NB4 (cell line): ENCODE results near the gene SESN3.

Experiments
- DNase-seq: peaks from one replicate; pipeline ENCODE4 v3.0.0; 2010; ENCODE audit warnings: low read depth
- H3K4me3 ChIP-seq: one replicate; pipeline ENCODE4 v1.5.1; 2011; ENCODE audit warnings: mild to moderate bottlenecking, low read depth, low read length, moderate library complexity
- MYC ChIP-seq: IDR thresholded peaks from 2 replicates; pipeline ENCODE4 v1.6.1; 2011; ENCODE audit warnings: low read depth, low read length
- POLR2A ChIP-seq: IDR thresholded peaks from 2 replicates; pipeline ENCODE4 v1.6.1; 2011; ENCODE audit warnings: mild to moderate bottlenecking; ENCODE audit not compliant: insufficient read length; ENCODE audit errors: extremely low read depth
- TF ChIP-seq, protein P1 (sequence below): IDR thresholded peaks from 2 replicates; pipeline ENCODE4 v1.6.1; 2011; ENCODE audit warnings: low read depth, low read length
- TF ChIP-seq, protein P2 (sequence below): IDR thresholded peaks from one replicate; pipeline ENCODE4 v1.5.1; 2012; ENCODE audit warnings: low read depth, low read length

The SESN3 gene

DNA sequence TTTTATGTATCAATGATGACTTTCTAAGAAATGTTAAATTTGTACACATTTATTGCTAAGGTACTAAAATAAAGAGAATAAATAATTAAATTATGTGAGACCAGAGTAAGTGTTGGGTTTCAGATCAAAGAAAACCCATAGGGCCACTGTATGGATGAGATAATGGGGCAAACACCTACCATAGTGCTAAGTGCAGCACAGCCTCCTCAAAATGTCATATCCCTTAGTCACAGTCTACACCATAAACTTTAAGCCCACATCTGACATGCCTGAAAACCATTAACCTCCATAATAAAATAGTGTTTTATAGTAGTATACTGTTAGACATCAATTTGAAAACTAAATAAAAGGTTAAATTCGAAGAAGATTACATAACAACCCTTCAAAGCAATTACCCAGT, 37.5 kb downstream of the SESN3 start:
- no peak for DNase-seq
- TF ChIP-seq, protein P1, sequence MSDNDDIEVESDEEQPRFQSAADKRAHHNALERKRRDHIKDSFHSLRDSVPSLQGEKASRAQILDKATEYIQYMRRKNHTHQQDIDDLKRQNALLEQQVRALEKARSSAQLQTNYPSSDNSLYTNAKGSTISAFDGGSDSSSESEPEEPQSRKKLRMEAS: no peak
- no peak for TF ChIP-seq MYC
- TF ChIP-seq, protein P2, sequence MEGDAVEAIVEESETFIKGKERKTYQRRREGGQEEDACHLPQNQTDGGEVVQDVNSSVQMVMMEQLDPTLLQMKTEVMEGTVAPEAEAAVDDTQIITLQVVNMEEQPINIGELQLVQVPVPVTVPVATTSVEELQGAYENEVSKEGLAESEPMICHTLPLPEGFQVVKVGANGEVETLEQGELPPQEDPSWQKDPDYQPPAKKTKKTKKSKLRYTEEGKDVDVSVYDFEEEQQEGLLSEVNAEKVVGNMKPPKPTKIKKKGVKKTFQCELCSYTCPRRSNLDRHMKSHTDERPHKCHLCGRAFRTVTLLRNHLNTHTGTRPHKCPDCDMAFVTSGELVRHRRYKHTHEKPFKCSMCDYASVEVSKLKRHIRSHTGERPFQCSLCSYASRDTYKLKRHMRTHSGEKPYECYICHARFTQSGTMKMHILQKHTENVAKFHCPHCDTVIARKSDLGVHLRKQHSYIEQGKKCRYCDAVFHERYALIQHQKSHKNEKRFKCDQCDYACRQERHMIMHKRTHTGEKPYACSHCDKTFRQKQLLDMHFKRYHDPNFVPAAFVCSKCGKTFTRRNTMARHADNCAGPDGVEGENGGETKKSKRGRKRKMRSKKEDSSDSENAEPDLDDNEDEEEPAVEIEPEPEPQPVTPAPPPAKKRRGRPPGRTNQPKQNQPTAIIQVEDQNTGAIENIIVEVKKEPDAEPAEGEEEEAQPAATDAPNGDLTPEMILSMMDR: no peak
- TF ChIP-seq POLR2A: no peak
- H3K4me3 ChIP-seq: no peak overlapping the region

DNA sequence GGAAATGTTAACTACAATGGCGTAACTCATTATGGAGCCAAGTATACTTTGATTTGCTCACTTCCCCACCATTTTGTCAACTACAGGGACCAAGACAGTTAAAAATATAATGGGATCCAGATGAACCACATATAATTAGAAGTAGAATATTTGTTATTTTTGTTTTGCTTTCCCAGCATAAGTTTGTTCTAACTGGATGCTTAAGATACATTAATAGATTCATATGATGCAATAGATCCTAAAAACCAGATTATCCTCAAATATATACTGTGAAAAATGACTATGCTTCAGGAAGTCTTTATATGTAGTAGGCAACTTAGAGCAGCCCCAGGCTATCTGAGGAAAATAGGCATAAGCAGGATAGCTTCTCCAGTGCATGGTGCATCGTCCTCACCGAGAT, 38.3 kb downstream of the SESN3 start:
- no peak overlapping the region for H3K4me3 ChIP-seq
- no peak for DNase-seq
- TF ChIP-seq POLR2A: no peak
- no peak for TF ChIP-seq MYC
- TF ChIP-seq, protein P2: no peak
- TF ChIP-seq, protein P1: no peak

DNA sequence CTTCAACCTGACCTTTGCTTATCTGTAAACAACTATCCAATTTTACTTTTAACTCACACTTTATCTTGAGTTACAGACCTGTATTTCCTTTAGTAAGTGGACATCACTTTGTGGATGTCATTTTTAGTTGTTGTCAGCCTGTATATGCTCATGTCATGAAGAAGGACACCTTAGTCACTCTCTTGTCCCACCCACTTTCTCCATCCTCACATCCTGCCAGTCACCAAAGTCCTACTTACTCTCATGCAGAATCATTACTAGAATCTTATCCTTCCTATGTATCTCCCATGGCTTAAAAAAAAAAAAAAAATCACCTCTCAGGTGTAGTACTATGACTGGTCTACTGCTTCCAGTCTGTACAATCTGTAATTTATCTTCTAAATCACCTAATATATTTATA, 43.3 kb downstream of the SESN3 start:
- TF ChIP-seq, protein P2: no peak
- TF ChIP-seq POLR2A (no peak), MYC (no peak)
- TF ChIP-seq, protein P1: no peak
- H3K4me3 ChIP-seq: no peak overlapping the region
- no peak for DNase-seq

DNA sequence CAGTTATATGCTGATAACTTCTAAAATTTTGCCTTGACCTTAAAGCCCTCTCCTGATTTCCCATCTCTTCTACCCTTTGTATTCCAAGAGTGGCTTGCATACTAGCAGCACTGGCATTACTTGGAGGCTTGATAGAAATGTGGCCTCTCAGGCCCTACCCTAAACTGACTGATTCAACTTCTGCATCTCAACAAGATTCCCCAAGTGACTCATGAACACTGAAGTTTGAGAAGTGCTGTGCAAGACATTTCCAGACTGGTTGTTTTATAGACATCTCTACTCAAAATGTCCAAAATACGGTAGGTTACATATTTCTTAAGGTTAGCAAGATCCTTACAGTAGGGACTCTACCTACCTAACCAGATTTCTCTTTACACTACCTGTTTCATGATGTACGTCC, 48.6 kb downstream of the SESN3 start:
- TF ChIP-seq, protein P1: no peak
- no peak for TF ChIP-seq MYC
- TF ChIP-seq, protein P2: no peak
- TF ChIP-seq POLR2A: no peak
- DNase-seq: no peak
- H3K4me3 ChIP-seq: no peak overlapping the region

DNA sequence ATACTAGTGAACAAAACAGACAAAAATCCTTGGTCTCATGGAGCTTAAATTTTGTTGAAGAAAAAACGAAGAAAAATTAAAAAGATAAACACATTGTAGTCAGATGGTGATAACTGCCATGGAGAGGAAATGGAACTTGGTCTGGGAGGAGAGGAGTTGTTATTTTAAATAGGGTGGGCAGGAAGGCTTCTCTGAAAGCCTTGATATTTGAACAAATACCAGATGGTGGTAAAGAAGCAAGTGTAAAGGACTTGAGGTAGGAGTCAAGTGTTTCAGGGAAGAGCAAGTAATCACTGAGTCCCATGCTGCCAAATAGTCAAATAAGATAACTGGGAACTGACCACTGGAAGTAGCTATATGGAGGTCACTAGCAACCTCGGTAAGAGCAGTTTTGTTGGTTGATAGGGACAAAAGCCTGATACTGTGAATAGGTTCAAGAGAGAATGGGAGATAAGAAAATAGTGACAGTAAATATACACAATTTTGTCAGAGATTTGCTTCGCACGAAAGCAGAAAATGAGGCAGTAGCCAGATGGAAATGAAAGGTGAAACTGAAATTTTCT, 55.1 kb downstream of the SESN3 start:
- TF ChIP-seq MYC (no peak), POLR2A (no peak)
- TF ChIP-seq, protein P2: no peak
- TF ChIP-seq, protein P1: no peak
- DNase-seq: no peak
- H3K4me3 ChIP-seq: no peak overlapping the region

DNA sequence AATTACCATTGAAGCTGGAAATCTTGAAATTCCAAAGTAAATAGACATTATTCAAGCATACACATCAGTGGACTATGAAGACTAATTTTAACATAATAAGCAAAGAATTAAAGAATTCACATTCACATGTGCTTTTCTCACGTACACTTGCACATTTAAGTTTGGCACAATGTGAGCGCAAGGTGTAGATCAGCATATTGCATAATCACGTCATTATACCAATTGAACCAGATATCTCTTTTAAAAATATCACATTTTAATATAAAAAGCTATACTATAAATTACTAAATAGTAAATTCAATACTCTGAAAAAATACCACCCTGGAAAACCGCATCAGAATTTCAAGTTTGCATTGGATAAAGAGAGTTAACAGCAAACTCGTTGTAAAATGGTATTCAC, 60.7 kb downstream of the SESN3 start:
- no peak for DNase-seq
- TF ChIP-seq, protein P1: no peak
- no peak for TF ChIP-seq POLR2A
- TF ChIP-seq, protein P2: no peak
- TF ChIP-seq MYC: no peak
- H3K4me3 ChIP-seq: no peak overlapping the region
